ENCODE measurements around the gene PWWP2B. TPM values are rescaled to one million over a fixed set of nuclear protein-coding genes. Genes with fewer than 3 reads are reported as not detected.
A peak's percentile ranks its signal among the peaks of the same experiment; 100 is the strongest.

Gene PWWP2B
- total RNA-seq, 5 donors from 2014 or later (not counting 1 experiment from before 2014, with no cell fraction given) = 11.5 to 15.3 (median 13.6) TPM

DNA sequence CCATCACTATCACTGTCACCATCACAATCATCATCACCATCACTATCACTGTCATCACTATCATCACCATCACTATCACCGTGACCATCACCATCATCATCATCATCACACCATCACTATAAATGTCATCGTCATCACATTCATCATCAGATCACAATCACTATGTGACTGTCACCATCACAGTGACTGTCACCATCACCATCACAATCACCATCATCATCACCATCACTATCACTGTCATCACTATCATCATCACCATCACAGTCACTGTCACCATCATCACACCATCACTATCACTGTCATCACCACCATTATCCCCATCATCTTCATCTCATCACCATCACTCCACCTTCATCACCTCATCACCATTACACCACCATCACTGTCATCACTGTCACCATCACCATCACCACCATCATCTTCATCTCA, 31.0 kb downstream of the PWWP2B start:
- Mint-ChIP-seq H3K27me3 (no peaks in the 10 kb centered on the region), H3K4me3 (no peak overlapping the region), H3K9me3 (no peaks in the 10 kb centered on the region), H3K27ac (no peak overlapping the region), H3K36me3 (no peaks in the 10 kb centered on the region), H3K4me1 (peaks cover 5 to 16% (median 13%) of the 10 kb centered on the region in 3 donors)
- no peaks in the 10 kb centered on the region for H3K9me3 ChIP-seq
- ChIA-PET POLR2A (no interaction called here), CTCF (no interaction called here)
- H3K27me3 ChIP-seq (replicated peaks in 1 of 2; ENCODE audit: control insufficient read depth in 2 of 2, extremely low read depth in 1 of 2, insufficient read depth in 2 of 2, low read length in 1 of 2) = no peaks in the 10 kb centered on the region
- peaks cover 5 to 12% of the 10 kb centered on the region in 2 experiments for H3K4me1 ChIP-seq (ENCODE audit: control insufficient read depth in 1 of 2, extremely low read depth in 1 of 2, insufficient read depth in 2 of 2, low read length in 2 of 2)
- DNase-seq = no peak
- peaks cover 0 to 4% of the 10 kb centered on the region in 2 donors for H3K36me3 ChIP-seq (ENCODE audit: control insufficient read depth in 2 of 2, extremely low read depth in 1 of 2, insufficient read depth in 1 of 2, low read length in 1 of 2)
- H3K4me3 ChIP-seq (ENCODE audit: control insufficient read depth in 1 of 2, extremely low read depth in 1 of 2, low read length in 1 of 2) = no peak overlapping the region
- peak in 1 of 4 experiments; percentile 33 for ATAC-seq (replicated peaks in 1 of 4)
- WGBS (ENCODE audit: insufficient coverage) = 86% methylated on average over 2 of the region's 2 CpGs
- no peak overlapping the region for H3K27ac ChIP-seq (ENCODE audit: low read length)

DNA sequence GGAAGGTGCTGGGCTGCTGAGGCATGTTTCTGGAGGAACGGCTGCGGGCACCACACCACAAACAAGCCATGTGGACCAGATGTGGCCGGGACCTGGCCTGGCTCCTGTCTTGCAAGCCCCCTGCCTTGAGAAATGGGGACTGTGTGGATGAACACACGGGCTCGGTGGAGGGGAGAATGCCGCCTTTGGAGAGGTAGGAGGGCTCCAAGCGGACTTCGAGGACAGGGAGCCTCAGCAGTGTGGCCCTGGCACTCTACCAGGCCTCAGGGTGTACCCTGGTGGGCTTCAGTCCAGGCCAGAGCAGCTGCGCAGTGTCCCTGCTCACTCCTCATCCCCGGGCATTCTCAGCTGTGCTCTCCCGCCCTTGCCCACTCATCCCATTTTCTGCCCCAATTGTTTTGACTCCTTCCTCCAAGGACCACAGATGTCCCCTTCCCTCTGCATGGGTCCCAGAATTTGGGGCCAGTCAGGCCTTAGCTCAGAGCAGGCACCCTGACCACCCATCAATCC, 31.5 kb downstream of the PWWP2B start:
- no peak overlapping the region for H3K27ac Mint-ChIP-seq
- H3K4me1 Mint-ChIP-seq = peaks cover 0 to 10% (median 7%) of the 10 kb centered on the region in 3 donors
- no peak for DNase-seq
- no peaks in the 10 kb centered on the region for H3K27me3 Mint-ChIP-seq
- H3K36me3 Mint-ChIP-seq = no peaks in the 10 kb centered on the region
- H3K4me3 ChIP-seq (ENCODE audit: control insufficient read depth in 1 of 2, extremely low read depth in 1 of 2, low read length in 1 of 2) = no peak overlapping the region
- 90% methylated on average over 8 of the region's 11 CpGs for WGBS (ENCODE audit: insufficient coverage)
- no peak overlapping the region for H3K27ac ChIP-seq (ENCODE audit: low read length)
- peaks cover under 1 to 8% of the 10 kb centered on the region in 2 experiments for H3K4me1 ChIP-seq (ENCODE audit: control insufficient read depth in 1 of 2, extremely low read depth in 1 of 2, insufficient read depth in 2 of 2, low read length in 2 of 2)
- CTCF ChIA-PET = no interaction called here
- no peaks in the 10 kb centered on the region for H3K9me3 ChIP-seq
- no peaks in the 10 kb centered on the region for H3K27me3 ChIP-seq (replicated peaks in 1 of 2; ENCODE audit: control insufficient read depth in 2 of 2, extremely low read depth in 1 of 2, insufficient read depth in 2 of 2, low read length in 1 of 2)
- POLR2A ChIA-PET = no interaction called here
- peaks cover 0 to 4% of the 10 kb centered on the region in 2 donors for H3K36me3 ChIP-seq (ENCODE audit: control insufficient read depth in 2 of 2, extremely low read depth in 1 of 2, insufficient read depth in 1 of 2, low read length in 1 of 2)
- no peak for ATAC-seq (replicated peaks in 1 of 4)
- H3K4me3 Mint-ChIP-seq = no peak overlapping the region
- no peaks in the 10 kb centered on the region for H3K9me3 Mint-ChIP-seq

- peaks cover 0 to 4% of the 10 kb centered on the region in 2 donors for H3K36me3 ChIP-seq (ENCODE audit: control insufficient read depth in 2 of 2, extremely low read depth in 1 of 2, insufficient read depth in 1 of 2, low read length in 1 of 2)
- H3K9me3 ChIP-seq = no peaks in the 10 kb centered on the region
- no peak overlapping the region for H3K4me3 ChIP-seq (ENCODE audit: control insufficient read depth in 1 of 2, extremely low read depth in 1 of 2, low read length in 1 of 2)
- H3K4me1 ChIP-seq (ENCODE audit: control insufficient read depth in 1 of 2, extremely low read depth in 1 of 2, insufficient read depth in 2 of 2, low read length in 2 of 2) = peaks cover 2 to 9% of the 10 kb centered on the region in 2 experiments
- no peak for DNase-seq
- no peaks in the 10 kb centered on the region for H3K9me3 Mint-ChIP-seq
- no peaks in the 10 kb centered on the region for H3K36me3 Mint-ChIP-seq
- H3K27ac Mint-ChIP-seq = no peak overlapping the region
- no peak for ATAC-seq (replicated peaks in 1 of 4)
- no peak overlapping the region for H3K4me3 Mint-ChIP-seq
- POLR2A ChIA-PET = no interaction called here
- H3K4me1 Mint-ChIP-seq = peaks cover 4 to 11% (median 8%) of the 10 kb centered on the region in 3 donors
- CTCF ChIA-PET = no interaction called here
- 81% methylated on average over 18 of the region's 18 CpGs for WGBS (ENCODE audit: insufficient coverage)
- H3K27me3 ChIP-seq (replicated peaks in 1 of 2; ENCODE audit: control insufficient read depth in 2 of 2, extremely low read depth in 1 of 2, insufficient read depth in 2 of 2, low read length in 1 of 2) = no peaks in the 10 kb centered on the region
- H3K27ac ChIP-seq (ENCODE audit: low read length) = no peak overlapping the region
- no peaks in the 10 kb centered on the region for H3K27me3 Mint-ChIP-seq
Measured at GRCh38 chr10:132429281-132430230, 32.6 kb downstream of the PWWP2B start.

GRCh38 chr10:132430231-132430743, 33.3 kb downstream of the PWWP2B start:
- Mint-ChIP-seq H3K36me3 (no peaks in the 10 kb centered on the region), H3K27me3 (no peaks in the 10 kb centered on the region), H3K4me3 (no peak overlapping the region), H3K27ac (no peak overlapping the region), H3K4me1 (peaks cover 4 to 11% (median 8%) of the 10 kb centered on the region in 3 donors), H3K9me3 (no peaks in the 10 kb centered on the region)
- Histone ChIP-seq H3K27ac (ENCODE audit: low read length) (no peak overlapping the region), H3K9me3 (no peaks in the 10 kb centered on the region), H3K36me3 (ENCODE audit: control insufficient read depth in 2 of 2, extremely low read depth in 1 of 2, insufficient read depth in 1 of 2, low read length in 1 of 2) (peaks cover 0 to 4% of the 10 kb centered on the region in 2 donors), H3K27me3 (replicated peaks in 1 of 2; ENCODE audit: control insufficient read depth in 2 of 2, extremely low read depth in 1 of 2, insufficient read depth in 2 of 2, low read length in 1 of 2) (no peaks in the 10 kb centered on the region), H3K4me3 (ENCODE audit: control insufficient read depth in 1 of 2, extremely low read depth in 1 of 2, low read length in 1 of 2) (no peak overlapping the region), H3K4me1 (ENCODE audit: control insufficient read depth in 1 of 2, extremely low read depth in 1 of 2, insufficient read depth in 2 of 2, low read length in 2 of 2) (peaks cover 2 to 9% of the 10 kb centered on the region in 2 experiments)
- 80% methylated on average over 6 of the region's 8 CpGs for WGBS (ENCODE audit: insufficient coverage)
- DNase-seq (no peak), ATAC-seq (replicated peaks in 1 of 4) (no peak)
- ChIA-PET POLR2A (no interaction called here), CTCF (no interaction called here)

- CTCF ChIA-PET = no interaction called here
Measured at GRCh38 chr10:132430861-132431271, 33.9 kb downstream of the PWWP2B start.

DNA sequence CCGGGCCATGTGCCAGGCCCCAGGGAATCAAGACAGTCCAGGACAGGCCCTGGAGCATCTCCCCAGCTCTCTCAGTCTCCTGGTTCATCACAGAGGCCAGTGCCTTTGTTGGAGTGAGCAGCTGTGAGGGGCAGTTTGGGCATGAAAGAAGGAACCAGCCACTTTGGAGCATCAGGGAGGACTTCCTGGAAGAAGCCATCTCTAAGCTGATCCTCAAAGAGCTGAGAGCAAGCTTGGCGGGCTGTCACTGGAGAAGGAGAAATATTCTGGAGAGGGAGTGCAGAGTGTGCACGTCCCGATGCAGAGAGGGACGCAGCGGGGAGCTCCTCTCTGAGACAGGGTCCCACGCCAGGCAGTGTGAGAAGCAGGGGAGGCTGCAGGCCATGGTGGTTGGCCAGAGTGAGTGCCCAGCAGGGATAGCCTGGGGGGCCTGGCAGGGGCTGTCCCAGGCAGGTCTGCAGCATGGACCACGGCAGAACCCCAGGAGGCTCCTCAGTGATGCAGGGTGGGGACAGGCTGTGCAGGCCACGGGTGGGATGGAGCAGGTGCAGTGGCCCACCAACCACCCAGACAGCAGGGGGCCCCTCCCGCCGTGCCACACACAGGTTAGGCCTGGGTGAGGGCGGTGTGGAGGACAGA, 34.7 kb downstream of the PWWP2B start:
- no peak overlapping the region for H3K27ac Mint-ChIP-seq
- no peaks in the 10 kb centered on the region for H3K9me3 Mint-ChIP-seq
- ChIA-PET POLR2A (no interaction called here), CTCF (no interaction called here)
- Histone ChIP-seq H3K4me3 (ENCODE audit: control insufficient read depth in 1 of 2, extremely low read depth in 1 of 2, low read length in 1 of 2) (no peak overlapping the region), H3K36me3 (ENCODE audit: control insufficient read depth in 2 of 2, extremely low read depth in 1 of 2, insufficient read depth in 1 of 2, low read length in 1 of 2) (peaks cover 0 to 4% of the 10 kb centered on the region in 2 donors), H3K27ac (ENCODE audit: low read length) (no peak overlapping the region), H3K9me3 (no peaks in the 10 kb centered on the region), H3K4me1 (ENCODE audit: control insufficient read depth in 1 of 2, extremely low read depth in 1 of 2, insufficient read depth in 2 of 2, low read length in 2 of 2) (peaks cover 2 to 9% of the 10 kb centered on the region in 2 experiments), H3K27me3 (replicated peaks in 1 of 2; ENCODE audit: control insufficient read depth in 2 of 2, extremely low read depth in 1 of 2, insufficient read depth in 2 of 2, low read length in 1 of 2) (no peaks in the 10 kb centered on the region)
- H3K4me3 Mint-ChIP-seq = no peak overlapping the region
- DNase-seq = no peak
- no peaks in the 10 kb centered on the region for H3K27me3 Mint-ChIP-seq
- peaks cover 4 to 11% (median 8%) of the 10 kb centered on the region in 3 donors for H3K4me1 Mint-ChIP-seq
- no peaks in the 10 kb centered on the region for H3K36me3 Mint-ChIP-seq
- ATAC-seq (replicated peaks in 1 of 4) = no peak
- 95% methylated on average over 12 of the region's 12 CpGs for WGBS (ENCODE audit: insufficient coverage)

More at GRCh38 chr10:132430861-132431271, 33.9 kb downstream of the PWWP2B start:
- Histone ChIP-seq H3K9me3 (no peaks in the 10 kb centered on the region), H3K27ac (ENCODE audit: low read length) (no peak overlapping the region), H3K4me1 (ENCODE audit: control insufficient read depth in 1 of 2, extremely low read depth in 1 of 2, insufficient read depth in 2 of 2, low read length in 2 of 2) (peaks cover 2 to 9% of the 10 kb centered on the region in 2 experiments), H3K27me3 (replicated peaks in 1 of 2; ENCODE audit: control insufficient read depth in 2 of 2, extremely low read depth in 1 of 2, insufficient read depth in 2 of 2, low read length in 1 of 2) (no peaks in the 10 kb centered on the region), H3K4me3 (ENCODE audit: control insufficient read depth in 1 of 2, extremely low read depth in 1 of 2, low read length in 1 of 2) (no peak overlapping the region), H3K36me3 (ENCODE audit: control insufficient read depth in 2 of 2, extremely low read depth in 1 of 2, insufficient read depth in 1 of 2, low read length in 1 of 2) (peaks cover 0 to 4% of the 10 kb centered on the region in 2 donors)
- no peaks in the 10 kb centered on the region for H3K27me3 Mint-ChIP-seq
- H3K27ac Mint-ChIP-seq = no peak overlapping the region
- 78% methylated on average over 3 of the region's 8 CpGs for WGBS (ENCODE audit: insufficient coverage)
- H3K4me3 Mint-ChIP-seq = no peak overlapping the region
- ATAC-seq (replicated peaks in 1 of 4) (no peak), DNase-seq (no peak)
- H3K36me3 Mint-ChIP-seq = no peaks in the 10 kb centered on the region
- H3K9me3 Mint-ChIP-seq = no peaks in the 10 kb centered on the region
- POLR2A ChIA-PET = no interaction called here
- peaks cover 4 to 11% (median 8%) of the 10 kb centered on the region in 3 donors for H3K4me1 Mint-ChIP-seq

Measured in T-cell (primary cell).